Caco-2 (cell line): ENCODE results near the gene MMP3. TPM values are rescaled to one million over a fixed set of nuclear protein-coding genes. Genes with fewer than 3 reads are reported as not detected.

Experiments used
- BruUV-seq: library from RNA; stranded (reverse); fragments of 400-500 nt; replicated peaks from 2 replicates; lab custom pipeline; 2021; lab: Mats Ljungman, UMichigan
- CTCF ChIA-PET: fragments of 300-600 bp; sonication (Branson Sonifier 250); formaldehyde crosslinking; loops from one replicate; lab custom pipeline; 2022; ENCODE audit warnings: antibody characterized with exemption; lab: Charles Lee
- POLR2A ChIA-PET: fragments of 300-600 bp; sonication (Branson Sonifier 250); formaldehyde crosslinking; loops from one replicate; lab custom pipeline; 2022; ENCODE audit warnings: antibody characterized with exemption; lab: Charles Lee
- DNase-seq, 2 experiments: peaks; one replicate each; pipeline versions ENCODE4 v3.0.0 to v3.0.0-alpha.2; 2020 to 2022
- H3K27me3 ChIP-seq: replicated peaks from 2 replicates; pipeline ENCODE4 v1.6.0; 2011; ENCODE audit warnings: low read length; ENCODE audit not compliant: control insufficient read depth, insufficient read depth
- H3K36me3 ChIP-seq: 2 replicates; pipeline ENCODE4 v1.5.1; 2011; ENCODE audit warnings: low read length; ENCODE audit not compliant: control insufficient read depth, insufficient read depth
- H3K4me1 ChIP-seq: fragments of 250-450 bp; sonication (Bioruptor Pico); 2 replicates; pipeline ENCODE4 v1.5.1; 2020; ENCODE audit warnings: mild to moderate bottlenecking
- H3K4me3 ChIP-seq: 2 replicates; pipeline ENCODE4 v1.5.1; 2011; ENCODE audit warnings: low read depth, mild to moderate bottlenecking, control low read depth, low read length
- H3K9me3 ChIP-seq: fragments of 250-450 bp; sonication (Bioruptor Pico); 2 replicates; pipeline ENCODE4 v1.5.1; 2020; ENCODE audit warnings: mild to moderate bottlenecking, moderate library complexity
- H3K27ac Mint-ChIP-seq: one replicate; pipeline ENCODE4 v1.8.0; 2022; ENCODE audit warnings: mixed read lengths; ENCODE audit not compliant: unreplicated experiment
- H3K27me3 Mint-ChIP-seq: one replicate; pipeline ENCODE4 v1.8.0; 2022; ENCODE audit warnings: mixed read lengths; ENCODE audit not compliant: insufficient read depth, unreplicated experiment
- H3K36me3 Mint-ChIP-seq: one replicate; pipeline ENCODE4 v1.8.0; 2022; ENCODE audit warnings: mild to moderate bottlenecking, mixed read lengths; ENCODE audit not compliant: insufficient read depth, unreplicated experiment
- H3K4me1 Mint-ChIP-seq: one replicate; pipeline ENCODE4 v1.8.0; 2022; ENCODE audit warnings: low read depth, mixed read lengths; ENCODE audit not compliant: unreplicated experiment
- H3K4me3 Mint-ChIP-seq: one replicate; pipeline ENCODE4 v1.8.0; 2022; ENCODE audit warnings: mild to moderate bottlenecking, moderate library complexity, mixed read lengths; ENCODE audit not compliant: unreplicated experiment
- H3K9me3 Mint-ChIP-seq: one replicate; pipeline ENCODE4 v1.8.0; 2022; ENCODE audit warnings: mixed read lengths; ENCODE audit not compliant: unreplicated experiment
- intact Hi-C: fragments of 100-400 bp; cut with micrococcal nuclease; formaldehyde crosslinking; loops from one replicate; pipeline ENCODE4 v1.10.0; 2022; ENCODE audit not compliant: unreplicated experiment
- total RNA-seq: library from RNA; stranded (reverse); gene quantifications from 2 replicates; pipeline ENCODE4 v1.2.3, GENCODE V29; 2022
- TF ChIP-seq, protein P1 (sequence below), 2 experiments: fragments of 200-600 bp in 1 of 2; IDR thresholded peaks; 1 replicate in 1 of 2; 2 replicates in 1 of 2; pipeline versions ENCODE4 v1.5.1 to v1.8.0; 2011 to 2022; ENCODE audit warnings: antibody characterized with exemption in 1 of 2, control low read depth in 1 of 2, inconsistent platforms in 1 of 2, low read depth in 1 of 2, low read length in 1 of 2, mild to moderate bottlenecking in 1 of 2, moderate library complexity in 1 of 2; ENCODE audit not compliant: insufficient read depth in 1 of 2, severe bottlenecking in 1 of 2, unreplicated experiment in 1 of 2

Gene MMP3
- total RNA-seq, 1 experiment from 2014 or later, result not detected

DNA sequence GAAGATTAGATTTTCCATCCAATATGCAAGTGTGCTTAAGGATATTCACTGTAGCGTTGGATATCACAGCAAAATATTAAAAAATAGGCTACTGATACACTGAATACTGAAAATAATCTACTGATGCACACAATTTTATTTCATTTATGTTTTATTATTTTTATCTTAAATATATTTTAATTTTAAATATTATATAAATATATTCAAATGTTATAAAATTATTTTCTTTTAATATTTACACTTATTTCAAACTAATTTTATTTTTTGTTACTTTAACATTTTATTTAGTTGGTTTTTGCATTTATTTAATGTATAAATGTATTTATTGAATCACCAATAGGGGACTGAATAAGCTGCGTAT lies 12.3 kb downstream of the MMP3 start:
- POLR2A ChIA-PET, result no interaction called here

DNA sequence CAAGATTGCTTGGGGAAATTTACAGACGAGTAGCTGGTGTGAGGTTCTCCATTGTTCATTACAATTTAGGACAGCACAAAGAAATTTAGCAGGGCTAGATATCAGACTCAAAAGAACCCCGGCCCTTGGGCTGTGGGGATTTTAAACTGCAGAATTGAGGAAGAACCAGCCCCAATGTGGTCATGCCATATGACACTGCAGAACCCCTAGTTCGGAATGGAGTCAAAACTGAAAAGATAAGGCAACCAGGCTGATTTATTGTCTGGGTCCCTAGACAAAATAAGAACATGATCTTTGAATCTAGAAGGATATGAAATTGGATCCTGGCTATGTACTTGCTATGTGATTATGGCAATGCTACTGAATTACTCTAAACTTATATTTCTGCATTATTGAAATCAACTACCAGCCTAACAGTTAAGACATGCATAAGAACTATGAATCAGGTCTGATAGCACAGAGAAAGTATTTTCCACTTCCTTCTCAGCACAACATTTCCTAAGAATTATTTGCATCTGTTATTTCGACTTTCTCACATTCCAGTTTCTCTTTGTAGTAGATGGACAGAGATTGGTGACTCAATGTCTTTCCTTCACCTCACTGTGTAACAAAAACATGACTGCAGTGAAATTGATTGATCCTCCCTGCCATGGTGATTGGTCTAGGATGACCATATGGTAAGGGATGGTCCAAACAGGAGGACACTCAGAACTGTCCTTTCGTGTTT lies 13.2 kb downstream of the MMP3 start:
- no peaks in the 10 kb centered on the region for H3K36me3 Mint-ChIP-seq
- intact Hi-C loops, result no loop called here
- H3K36me3 ChIP-seq, result no peaks in the 10 kb centered on the region
- no TSS peak for BruUV-seq
- H3K4me1 Mint-ChIP-seq, result no peaks in the 10 kb centered on the region
- no peaks in the 10 kb centered on the region for H3K27me3 ChIP-seq
- no peak overlapping the region for H3K27ac Mint-ChIP-seq
- no peak overlapping the region for H3K4me3 ChIP-seq
- TF ChIP-seq, protein P1, sequence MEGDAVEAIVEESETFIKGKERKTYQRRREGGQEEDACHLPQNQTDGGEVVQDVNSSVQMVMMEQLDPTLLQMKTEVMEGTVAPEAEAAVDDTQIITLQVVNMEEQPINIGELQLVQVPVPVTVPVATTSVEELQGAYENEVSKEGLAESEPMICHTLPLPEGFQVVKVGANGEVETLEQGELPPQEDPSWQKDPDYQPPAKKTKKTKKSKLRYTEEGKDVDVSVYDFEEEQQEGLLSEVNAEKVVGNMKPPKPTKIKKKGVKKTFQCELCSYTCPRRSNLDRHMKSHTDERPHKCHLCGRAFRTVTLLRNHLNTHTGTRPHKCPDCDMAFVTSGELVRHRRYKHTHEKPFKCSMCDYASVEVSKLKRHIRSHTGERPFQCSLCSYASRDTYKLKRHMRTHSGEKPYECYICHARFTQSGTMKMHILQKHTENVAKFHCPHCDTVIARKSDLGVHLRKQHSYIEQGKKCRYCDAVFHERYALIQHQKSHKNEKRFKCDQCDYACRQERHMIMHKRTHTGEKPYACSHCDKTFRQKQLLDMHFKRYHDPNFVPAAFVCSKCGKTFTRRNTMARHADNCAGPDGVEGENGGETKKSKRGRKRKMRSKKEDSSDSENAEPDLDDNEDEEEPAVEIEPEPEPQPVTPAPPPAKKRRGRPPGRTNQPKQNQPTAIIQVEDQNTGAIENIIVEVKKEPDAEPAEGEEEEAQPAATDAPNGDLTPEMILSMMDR (IDR thresholded peaks at IDR 0.05; ENCODE audit: insufficient read depth in 1 of 2, low read depth in 1 of 2, low read length in 1 of 2, severe bottlenecking in 1 of 2, unreplicated experiment in 1 of 2), result no peak
- no peak overlapping the region for H3K4me3 Mint-ChIP-seq
- ChIA-PET POLR2A (no interaction called here), CTCF (no interaction called here)
- H3K27me3 Mint-ChIP-seq, result no peaks in the 10 kb centered on the region
- peaks cover 13% of the 10 kb centered on the region for H3K9me3 Mint-ChIP-seq
- DNase-seq, result no peak
- peaks cover 7% of the 10 kb centered on the region; the same call in 1 of the 2 replicates for H3K9me3 ChIP-seq
- no peaks in the 10 kb centered on the region for H3K4me1 ChIP-seq

More for the DNA sequence above, 12.3 kb downstream of the MMP3 start:
- no peaks in the 10 kb centered on the region for H3K27me3 Mint-ChIP-seq
- H3K27ac Mint-ChIP-seq, result no peak overlapping the region
- no peaks in the 10 kb centered on the region for H3K4me1 Mint-ChIP-seq
- CTCF ChIA-PET, result no interaction called here
- no peaks in the 10 kb centered on the region for H3K4me1 ChIP-seq
- no peaks in the 10 kb centered on the region for H3K9me3 ChIP-seq
- no peak overlapping the region for H3K4me3 ChIP-seq
- no TSS peak for BruUV-seq
- no peaks in the 10 kb centered on the region for H3K36me3 Mint-ChIP-seq
- DNase-seq, result no peak
- TF ChIP-seq, protein P1 (IDR thresholded peaks at IDR 0.05; ENCODE audit: insufficient read depth in 1 of 2, low read depth in 1 of 2, low read length in 1 of 2, severe bottlenecking in 1 of 2, unreplicated experiment in 1 of 2), result no peak
- no peaks in the 10 kb centered on the region for H3K36me3 ChIP-seq
- no peaks in the 10 kb centered on the region for H3K27me3 ChIP-seq
- H3K9me3 Mint-ChIP-seq, result peaks cover 11% of the 10 kb centered on the region
- H3K4me3 Mint-ChIP-seq, result no peak overlapping the region
- intact Hi-C loops, result no loop called here

DNA sequence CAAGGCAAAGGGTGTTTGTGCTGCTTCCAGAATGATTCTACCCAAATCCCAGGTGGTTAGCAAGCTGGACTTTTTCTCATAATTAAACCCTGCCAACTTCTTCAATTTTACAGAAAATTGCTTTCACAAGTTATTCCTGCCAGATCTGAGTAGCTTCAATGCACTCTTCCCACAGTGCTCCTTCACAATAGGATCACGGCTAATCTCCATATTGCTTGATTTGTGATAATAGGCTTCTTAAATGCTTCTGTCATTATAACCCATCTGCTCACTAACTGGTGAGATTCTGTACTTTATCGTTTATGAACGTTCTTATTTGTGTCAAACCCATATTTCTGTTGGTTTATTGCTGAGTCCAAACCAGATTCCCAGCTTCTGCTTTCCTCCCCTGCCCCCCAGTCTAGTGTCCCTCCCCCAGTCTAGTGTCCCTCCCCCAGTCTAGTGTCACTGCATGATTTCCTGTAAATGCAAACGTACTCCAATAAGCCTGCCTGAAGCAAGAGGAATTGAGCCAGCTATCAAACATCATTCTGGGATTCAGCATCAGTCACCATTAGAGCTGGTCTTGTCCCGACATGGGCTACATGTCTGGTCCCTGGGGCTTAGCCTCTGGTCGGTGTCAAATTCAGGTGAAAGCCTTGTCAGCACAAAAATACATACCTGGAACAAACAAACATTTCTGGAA lies 14.0 kb downstream of the MMP3 start:
- DNase-seq, result no peak
- H3K9me3 Mint-ChIP-seq, result peaks cover 20% of the 10 kb centered on the region
- intact Hi-C loops, result no loop called here
- CTCF ChIA-PET, result interaction anchor here (0.8 kb wide), 1 partner anchor 211 kb away, joined by 3 read pairs; no protein-coding TSS in a partner anchor
- H3K27ac Mint-ChIP-seq, result no peak overlapping the region
- Histone ChIP-seq H3K4me1 (no peaks in the 10 kb centered on the region), H3K27me3 (no peaks in the 10 kb centered on the region), H3K4me3 (no peak overlapping the region), H3K36me3 (no peaks in the 10 kb centered on the region), H3K9me3 (peaks cover 7% of the 10 kb centered on the region; the same call in 1 of the 2 replicates)
- H3K4me1 Mint-ChIP-seq, result no peaks in the 10 kb centered on the region
- no peaks in the 10 kb centered on the region for H3K27me3 Mint-ChIP-seq
- TF ChIP-seq, protein P1 (IDR thresholded peaks at IDR 0.05; ENCODE audit: insufficient read depth in 1 of 2, low read depth in 1 of 2, low read length in 1 of 2, severe bottlenecking in 1 of 2, unreplicated experiment in 1 of 2), result no peak
- POLR2A ChIA-PET, result no interaction called here
- no peaks in the 10 kb centered on the region for H3K36me3 Mint-ChIP-seq
- no peak overlapping the region for H3K4me3 Mint-ChIP-seq
- no TSS peak for BruUV-seq
